Smooth muscle cell (in vitro differentiated cells): ENCODE results near the gene IL17REL. TPM values are rescaled to one million over a fixed set of nuclear protein-coding genes. Genes with fewer than 3 reads are reported as not detected.
A peak's percentile ranks its signal among the peaks of the same experiment; 100 is the strongest.

Experiments
- DNase-seq: peaks from one replicate; lab custom pipeline; 2025; ENCODE audit not compliant: unreplicated experiment; lab: John Stamatoyannopoulos, UW
- H2AFZ ChIP-seq: fragments of 200-600 bp; sonication (generic); 2 replicates; pipeline ENCODE4 v1.6.0; 2016; ENCODE audit warnings: antibody characterized with exemption, low read depth, mild to moderate bottlenecking
- H3F3A ChIP-seq: fragments of 200-600 bp; sonication (generic); 2 replicates; pipeline ENCODE4 v1.6.0; 2017; ENCODE audit warnings: antibody characterized with exemption, low read depth
- H3K27ac ChIP-seq: fragments of 200-600 bp; sonication (generic); 2 replicates; pipeline ENCODE4 v1.5.1; 2016; ENCODE audit warnings: low read depth, mild to moderate bottlenecking
- H3K27me3 ChIP-seq: fragments of 200-600 bp; sonication (generic); 2 replicates; pipeline ENCODE4 v1.6.1; 2016; ENCODE audit warnings: low read depth, mild to moderate bottlenecking
- H3K36me3 ChIP-seq: fragments of 200-600 bp; sonication (generic); 2 replicates; pipeline ENCODE4 v1.5.1; 2016; ENCODE audit warnings: low read depth
- H3K4me1 ChIP-seq: fragments of 200-600 bp; sonication (generic); 2 replicates; pipeline ENCODE4 v1.5.1; 2016; ENCODE audit warnings: low read depth
- H3K4me2 ChIP-seq: fragments of 200-600 bp; sonication (generic); 2 replicates; pipeline ENCODE4 v1.6.0; 2016; ENCODE audit warnings: mild to moderate bottlenecking
- H3K4me3 ChIP-seq: fragments of 200-600 bp; sonication (generic); 2 replicates; pipeline ENCODE4 v1.5.1; 2016; ENCODE audit warnings: mild to moderate bottlenecking
- H3K79me2 ChIP-seq: fragments of 200-600 bp; sonication (generic); 2 replicates; pipeline ENCODE4 v1.6.0; 2016; ENCODE audit warnings: low read depth, mild to moderate bottlenecking
- H3K9ac ChIP-seq: fragments of 200-600 bp; sonication (generic); 2 replicates; pipeline ENCODE4 v1.6.0; 2016; ENCODE audit warnings: low read depth
- H3K9me3 ChIP-seq: fragments of 200-600 bp; sonication (generic); replicated peaks from 2 replicates; pipeline ENCODE4 v1.5.1; 2016; ENCODE audit warnings: low read depth
- H4K20me1 ChIP-seq: fragments of 200-600 bp; sonication (generic); 2 replicates; pipeline ENCODE4 v1.6.0; 2016; ENCODE audit warnings: low read depth
- CTCF ChIP-seq: fragments of 200-600 bp; sonication (generic); IDR thresholded peaks from 2 replicates; pipeline ENCODE4 v1.5.1; 2017; ENCODE audit warnings: borderline replicate concordance, mild to moderate bottlenecking, antibody characterized with exemption; ENCODE audit not compliant: insufficient read depth, poor library complexity, severe bottlenecking
- WGBS: methylation state at CpG from one replicate; pipeline ENCODE4 v1.1.7; 2016; ENCODE audit warnings: low lambda C conversion rate; 5-methylcytosine and 5-hydroxymethylcytosine counted together
- polyA plus RNA-seq: library from polyadenylated mRNA; unstranded; fragments of >200 nt; fragmentation: Nextera tagmentation; extraction: Ambion mirVana; gene quantifications from 2 replicates; pipeline ENCODE4 v1.2.1, GENCODE V29; 2016
- total RNA-seq: library from RNA; depleted of rRNA; stranded (reverse); fragments of >200 nt; gene quantifications from 2 replicates; pipeline ENCODE4 v1.2.3, GENCODE V29; 2014

IL17REL gene
- total and polyA plus RNA-seq, 2 experiments from 2014 or later: 0.04 TPM; not detected in 1

GRCh38 chr22:50060441-50061140 lies 48.0 kb upstream of the IL17REL start:
- H4K20me1 ChIP-seq: no peaks in the 10 kb centered on the region
- 87% methylated on average over 27 of the region's 28 CpGs for WGBS
- no peaks in the 10 kb centered on the region for H3K79me2 ChIP-seq
- H2AFZ ChIP-seq: no peak overlapping the region
- H3K4me2 ChIP-seq: no peak overlapping the region
- H3K4me3 ChIP-seq: no peak overlapping the region
- H3K4me1 ChIP-seq: peaks cover 6% of the 10 kb centered on the region
- no peak for TF ChIP-seq CTCF
- peaks cover 5% of the 10 kb centered on the region for H3K27me3 ChIP-seq
- no peak overlapping the region for H3K27ac ChIP-seq
- no peak overlapping the region for H3K9ac ChIP-seq
- no peaks in the 10 kb centered on the region for H3K9me3 ChIP-seq
- H3F3A ChIP-seq: no peaks in the 10 kb centered on the region
- no peak for DNase-seq
- no peaks in the 10 kb centered on the region for H3K36me3 ChIP-seq

GRCh38 chr22:50059881-50060262 lies 47.3 kb upstream of the IL17REL start:
- Histone ChIP-seq H3F3A (no peaks in the 10 kb centered on the region), H3K9ac (no peak overlapping the region), H3K27ac (no peak overlapping the region), H3K4me2 (no peak overlapping the region), H2AFZ (no peak overlapping the region), H3K79me2 (no peaks in the 10 kb centered on the region), H3K4me1 (peaks cover 6% of the 10 kb centered on the region), H3K27me3 (peaks cover 5% of the 10 kb centered on the region), H3K36me3 (no peaks in the 10 kb centered on the region), H4K20me1 (no peaks in the 10 kb centered on the region), H3K4me3 (no peak overlapping the region), H3K9me3 (no peaks in the 10 kb centered on the region)
- WGBS: 90% methylated on average over 7 of the region's 7 CpGs
- TF ChIP-seq CTCF: no peak
- DNase-seq: no peak

GRCh38 chr22:50058906-50059880 lies 46.6 kb upstream of the IL17REL start:
- Histone ChIP-seq H3K4me1 (peaks cover 6% of the 10 kb centered on the region), H3K9me3 (no peaks in the 10 kb centered on the region), H4K20me1 (no peaks in the 10 kb centered on the region), H3F3A (no peaks in the 10 kb centered on the region), H3K36me3 (no peaks in the 10 kb centered on the region), H3K4me2 (peak overlapping the region; percentile 75), H2AFZ (peak overlapping the region; percentile 29), H3K4me3 (peak overlapping the region; percentile 45), H3K27me3 (peaks cover 5% of the 10 kb centered on the region), H3K27ac (no peak overlapping the region), H3K9ac (peak overlapping the region; percentile 34), H3K79me2 (no peaks in the 10 kb centered on the region)
- peak; percentile 10 for TF ChIP-seq CTCF
- WGBS: 9% methylated on average over 31 of the region's 31 CpGs
- DNase-seq: peak; percentile 48
